GM12878 (cell line): ENCODE measurements around the gene CYSRT1. TPM values are rescaled to one million over a fixed set of nuclear protein-coding genes. Genes with fewer than 3 reads are reported as not detected.

Source experiments
- ATAC-seq: fragments of 200-7000 bp; cut with Tn5 transposase; 3 replicates; pipeline ENCODE4 v1.9.1; 2020; ENCODE audit warnings: mild to moderate bottlenecking, moderate library complexity
- BruUV-seq: library from RNA; stranded (reverse); fragments of 400-500 nt; replicated peaks from 2 replicates; lab custom pipeline; 2021; lab: Mats Ljungman, UMichigan
- CTCF ChIA-PET: fragments of 300-600 bp; sonication (Branson Sonifier 250); formaldehyde crosslinking; extraction: SDS; loops from one replicate; lab custom pipeline; 2021; ENCODE audit warnings: inconsistent platforms; lab: Yijun Ruan, JAX
- POLR2A ChIA-PET: fragments of 350-600 bp; formaldehyde crosslinking; extraction: SDS; loops from one replicate; lab custom pipeline; 2021; ENCODE audit warnings: inconsistent platforms; lab: Charles Lee
- RAD21 ChIA-PET: fragments of 300-600 bp; sonication (Branson Sonifier 250); formaldehyde crosslinking; loops from one replicate; lab custom pipeline; 2023; ENCODE audit warnings: antibody characterized with exemption; ENCODE audit not compliant: unreplicated experiment; lab: Charles Lee
- SMC1A ChIA-PET: fragments of 300-600 bp; sonication (Branson Sonifier 250); formaldehyde crosslinking; loops from one replicate; lab custom pipeline; 2023; ENCODE audit not compliant: unreplicated experiment, uncharacterized antibody; lab: Charles Lee
- DNase-seq: peaks from one replicate; pipeline ENCODE4 v3.0.0-alpha.2; 2011; ENCODE audit warnings: low read depth, low spot score
- FAIRE-seq: peaks from 3 replicates; lab custom pipeline; 2011; peaks lifted over from hg19 to GRCh38; lab: Jason Lieb, UNC
- H2AFZ ChIP-seq: 2 replicates; pipeline ENCODE4 v1.6.0; 2011; ENCODE audit warnings: low read depth, low read length, control low read depth; ENCODE audit not compliant: control insufficient read depth
- H3K27ac ChIP-seq: 2 replicates; pipeline ENCODE4 v1.5.1; 2011; ENCODE audit warnings: control low read depth; ENCODE audit not compliant: control insufficient read depth, insufficient read depth
- H3K27me3 ChIP-seq, 2 experiments: replicated peaks in 1 of 2; 2 replicates each; pipeline versions ENCODE4 v1.6.0 to v1.6.1; 2011; ENCODE audit warnings: low read length in 1 of 2; ENCODE audit not compliant: control insufficient read depth in 2 of 2, insufficient read depth in 2 of 2
- H3K36me3 ChIP-seq, 2 experiments: 2 replicates each; pipeline ENCODE4 v1.5.1; 2011; ENCODE audit warnings: low read length in 1 of 2; ENCODE audit not compliant: control insufficient read depth in 2 of 2, insufficient read depth in 2 of 2
- H3K4me1 ChIP-seq: 2 replicates; pipeline ENCODE4 v1.6.1; 2011; ENCODE audit warnings: mild to moderate bottlenecking, low read length, moderate library complexity, mixed read lengths; ENCODE audit not compliant: control insufficient read depth, insufficient read depth
- H3K4me2 ChIP-seq: 2 replicates; pipeline ENCODE4 v1.6.0; 2011; ENCODE audit warnings: control low read depth; ENCODE audit not compliant: control insufficient read depth, insufficient read depth
- H3K4me3 ChIP-seq: fragments of 200-600 bp; sonication (generic); 2 replicates; pipeline ENCODE4 v1.5.1; 2016
- H3K79me2 ChIP-seq: 2 replicates; pipeline ENCODE4 v1.6.0; 2011; ENCODE audit warnings: low read length; ENCODE audit not compliant: control insufficient read depth, insufficient read depth
- H3K9ac ChIP-seq: 2 replicates; pipeline ENCODE4 v1.8.0; 2011; ENCODE audit warnings: low read length, control low read depth, mixed read lengths; ENCODE audit not compliant: control insufficient read depth, insufficient read depth
- H3K9me3 ChIP-seq: replicated peaks from 3 replicates; pipeline ENCODE4 v1.5.1; 2011; ENCODE audit warnings: mild to moderate bottlenecking, low read length; ENCODE audit not compliant: control insufficient read depth, insufficient read depth
- H4K20me1 ChIP-seq: 2 replicates; pipeline ENCODE4 v1.6.0; 2011; ENCODE audit not compliant: control insufficient read depth, insufficient read depth
- ASH2L ChIP-seq: fragments of 300-600, 200-600 bp; sonication (generic); IDR thresholded peaks from 2 replicates; pipeline ENCODE4 v1.6.1; 2017; ENCODE audit warnings: low read depth, mild to moderate bottlenecking, borderline replicate concordance
- ATF7 ChIP-seq: fragments of 450-650 bp; IDR thresholded peaks from 2 replicates; pipeline ENCODE4 v1.6.1; 2016; ENCODE audit warnings: low read depth, mild to moderate bottlenecking
- ETV6 ChIP-seq, 2 experiments: fragments of 450-650 bp in 1 of 2; IDR thresholded peaks in 1 of 2; conservative IDR thresholded peaks in 1 of 2; 2 replicates each; pipeline ENCODE4 v1.6.1; 2014; ENCODE audit warnings: antibody characterized with exemption in 1 of 2, borderline replicate concordance in 1 of 2, low read depth in 1 of 2, mild to moderate bottlenecking in 1 of 2, moderate library complexity in 1 of 2
- MLLT1 ChIP-seq: fragments of 450-650 bp; IDR thresholded peaks from 2 replicates; pipeline ENCODE4 v1.6.1; 2016; ENCODE audit warnings: mild to moderate bottlenecking
- SMC3 ChIP-seq: IDR thresholded peaks from 2 replicates; pipeline ENCODE4 v1.6.1; 2011; ENCODE audit warnings: low read length, improper control_type of control experiment, borderline replicate concordance
- YBX1 ChIP-seq: fragments of 450-650 bp; IDR thresholded peaks from 2 replicates; pipeline ENCODE4 v1.6.1; 2016; ENCODE audit warnings: antibody characterized with exemption
- WGBS: methylation state at CpG from one replicate; pipeline ENCODE4 v1.1.6; 2016; ENCODE audit warnings: low lambda C conversion rate; ENCODE audit not compliant: insufficient replicate concordance, insufficient coverage; ENCODE audit errors: missing lambda C conversion rate; 5-methylcytosine and 5-hydroxymethylcytosine counted together
- in situ Hi-C: fragments of 300-500 bp; cut with MboI; formaldehyde crosslinking; loops from 9 replicates; pipeline ENCODE4 v1.14.3; 2018; ENCODE audit warnings: mixed read lengths
- intact Hi-C: fragments of 100-400 bp; cut with micrococcal nuclease; formaldehyde crosslinking; loops from one replicate; pipeline ENCODE4 v1.14.2; 2022; ENCODE audit not compliant: unreplicated experiment
- polyA plus RNA-seq, 11 experiments: library from polyadenylated mRNA; depleted of rRNA in 4 of 11; unstranded in 6 of 11; stranded (reverse) in 5 of 11; fragments of >200 nt; fragmentation: Nextera tagmentation in 4 of 11; fragmentation: Illumina TruSeq in 1 of 11; extraction: Ambion mirVana in 4 of 11; extraction: Trizol in 1 of 11; gene quantifications; 1 replicate in 1 of 11; 2 replicates in 10 of 11; pipeline versions ENCODE4 v1.2.1 to v1.2.3, GENCODE V29; 2011 to 2016; ENCODE audit warnings: inconsistent platforms in 2 of 11, missing spikeins in 2 of 11, low read depth in 1 of 11
- total RNA-seq, 4 experiments: library from RNA; depleted of rRNA in 3 of 4; stranded (reverse); fragments of >200 nt in 3 of 4; fragmentation: Illumina TruSeq in 1 of 4; extraction: Trizol in 1 of 4; gene quantifications; 2 replicates each; pipeline versions ENCODE4 v1.2.1 to v1.2.3, GENCODE V29; 2013 to 2021

Gene CYSRT1
- total and polyA plus RNA-seq, 10 of the 15 experiments (the other 5 are each of a cell fraction or from before 2014, with no cell fraction given) = 0.24 to 3.6 (median 0.97) TPM; not detected in 1

GRCh38 chr9:137271696-137272076 lies 46.7 kb downstream of the CYSRT1 start:
- no peaks in the 10 kb centered on the region for H3K27me3 ChIP-seq
- BruUV-seq = no TSS peak
- DNase-seq = no peak

More at GRCh38 chr9:137271696-137272076, 46.7 kb downstream of the CYSRT1 start:
- Histone ChIP-seq H2AFZ (no peak overlapping the region), H3K36me3 (peaks cover 6 to 8% of the 10 kb centered on the region in 2 experiments; a peak in 3 of 4 replicates), H3K4me2 (no peak overlapping the region), H3K4me1 (peaks cover 43% of the 10 kb centered on the region), H3K9ac (no peak overlapping the region), H3K9me3 (no peaks in the 10 kb centered on the region), H3K4me3 (no peak overlapping the region), H3K79me2 (0 out of 2 replicates have a peak, but pooled peaks cover 2% of the 10 kb centered on the region), H4K20me1 (no peaks in the 10 kb centered on the region), H3K27ac (no peak overlapping the region)
- ChIA-PET SMC1A (no interaction called here), POLR2A (interaction anchor here (0.6 kb wide), 1 partner anchor 61 kb away, joined by 3 read pairs; no protein-coding TSS in a partner anchor), CTCF (no interaction called here), RAD21 (interaction anchor here (0.6 kb wide), 1 partner anchor 17 kb away, joined by 3 read pairs; no protein-coding TSS in a partner anchor)
- no peak for FAIRE-seq
- in situ Hi-C loops = no loop called here
- ATAC-seq = no peak
- TF ChIP-seq MLLT1 (no peak), ETV6 (conservative IDR thresholded peaks at IDR 0.05 in 1 of 2, IDR thresholded peaks at IDR 0.05 in 1 of 2; ENCODE audit: borderline replicate concordance in 1 of 2, low read depth in 1 of 2) (no peak), ATF7 (no peak), YBX1 (no peak), SMC3 (no peak), ASH2L (no peak)
- intact Hi-C loops = no loop called here
- WGBS = 33% methylated on average over 3 of the region's 3 CpGs
